ENCODE data around the gene ADARB1.

Gene ADARB1

GRCh38 chr21:45217010-45217409 lies 142.6 kb downstream of the ADARB1 start:
- ATAC-seq = no peak
- no peak for TF ChIP-seq ZNF8 (CRISPR knock-in tag; IDR thresholded peaks at IDR 0.05)
- no peak for TF ChIP-seq CSRNP3 (CRISPR knock-in tag; IDR thresholded peaks at IDR 0.05)
- no peak for TF ChIP-seq ARNTL (CRISPR knock-in tag; IDR thresholded peaks at IDR 0.05; ENCODE audit: borderline replicate concordance, low read depth)
- no peak for TF ChIP-seq ESRRG (CRISPR knock-in tag; IDR thresholded peaks at IDR 0.05)
- no peak for TF ChIP-seq ZFP3 (CRISPR knock-in tag; IDR thresholded peaks at IDR 0.05)
- TF ChIP-seq GLIS3 (CRISPR knock-in tag; IDR thresholded peaks at IDR 0.05) = no peak
- TF ChIP-seq ZNF70 (CRISPR knock-in tag; IDR thresholded peaks at IDR 0.05) = no peak
- no peak for TF ChIP-seq ZNF565 (CRISPR knock-in tag; conservative IDR thresholded peaks at IDR 0.05; ENCODE audit: low read depth)
- TF ChIP-seq PPARA (CRISPR knock-in tag; IDR thresholded peaks at IDR 0.05; ENCODE audit: borderline replicate concordance) = no peak
- TF ChIP-seq CSDC2 (CRISPR knock-in tag; IDR thresholded peaks at IDR 0.05) = no peak
- TF ChIP-seq CREB5 (CRISPR knock-in tag; IDR thresholded peaks at IDR 0.05; ENCODE audit: low read depth) = no peak
- TF ChIP-seq ZC3H10 (CRISPR knock-in tag; IDR thresholded peaks at IDR 0.05) = no peak

GRCh38 chr21:45219517-45219916 lies 145.1 kb downstream of the ADARB1 start:
- no peak for ATAC-seq
- no peak for TF ChIP-seq TOX (CRISPR knock-in tag; IDR thresholded peaks at IDR 0.05; ENCODE audit: borderline replicate concordance)
- TF ChIP-seq RARB (CRISPR knock-in tag; IDR thresholded peaks at IDR 0.05) = no peak
- no peak for TF ChIP-seq PPARA (CRISPR knock-in tag; IDR thresholded peaks at IDR 0.05; ENCODE audit: borderline replicate concordance)
- no peak for TF ChIP-seq ZFP30 (CRISPR knock-in tag; IDR thresholded peaks at IDR 0.05)
- no peak for TF ChIP-seq ZNF565 (CRISPR knock-in tag; conservative IDR thresholded peaks at IDR 0.05; ENCODE audit: low read depth)
- no peak for TF ChIP-seq ZNF70 (CRISPR knock-in tag; IDR thresholded peaks at IDR 0.05)
- no peak for TF ChIP-seq TCF4 (CRISPR knock-in tag; IDR thresholded peaks at IDR 0.05; ENCODE audit: borderline replicate concordance)
- TF ChIP-seq ZFP3 (CRISPR knock-in tag; IDR thresholded peaks at IDR 0.05) = no peak
- no peak for TF ChIP-seq ISL1 (CRISPR knock-in tag; IDR thresholded peaks at IDR 0.05)
- no peak for TF ChIP-seq POU6F1 (CRISPR knock-in tag; IDR thresholded peaks at IDR 0.05; ENCODE audit: borderline replicate concordance, low read depth)
- TF ChIP-seq ARNTL (CRISPR knock-in tag; IDR thresholded peaks at IDR 0.05; ENCODE audit: borderline replicate concordance, low read depth) = no peak
- TF ChIP-seq CSRNP3 (CRISPR knock-in tag; IDR thresholded peaks at IDR 0.05) = no peak
- no peak for TF ChIP-seq CREB5 (CRISPR knock-in tag; IDR thresholded peaks at IDR 0.05; ENCODE audit: low read depth)
- no peak for TF ChIP-seq PATZ1 (CRISPR knock-in tag; IDR thresholded peaks at IDR 0.05; ENCODE audit: borderline replicate concordance)
- no peak for TF ChIP-seq ZC3H10 (CRISPR knock-in tag; IDR thresholded peaks at IDR 0.05)
- TF ChIP-seq ESRRG (CRISPR knock-in tag; IDR thresholded peaks at IDR 0.05) = no peak
- TF ChIP-seq OSR1 (CRISPR knock-in tag; IDR thresholded peaks at IDR 0.05) = no peak
- no peak for TF ChIP-seq ZNF8 (CRISPR knock-in tag; IDR thresholded peaks at IDR 0.05)
- TF ChIP-seq BACH2 (CRISPR knock-in tag; IDR thresholded peaks at IDR 0.05; ENCODE audit: borderline replicate concordance) = no peak
- TF ChIP-seq TSHZ2 (CRISPR knock-in tag; IDR thresholded peaks at IDR 0.05) = no peak
